ENCODE data around the gene MAGEH1. TPM values are rescaled to one million over a fixed set of nuclear protein-coding genes. Genes with fewer than 3 reads are reported as not detected.
"Not testable (repeated sequence)": the region's sequence is repeated elsewhere in the genome, so short reads cannot be mapped to it uniquely, and the experiment has no call there.

Gene MAGEH1
- total RNA-seq (ENCODE audit: low replicate concordance), result 37.7 and 38.3 TPM in 2 replicates
- long read RNA-seq, transcript MAGEH1-201 (1 exons, 1,462 nt), result major isoform, 239 of 239 reads
- long read RNA-seq, partial matches to known transcripts, result 0 of 239 reads
- long read RNA-seq, other reads (novel, unspliced or antisense), result 0 of 239 reads

- TF ChIP-seq CTCF (conservative IDR thresholded peaks at IDR 0.05), result no peak
- Mint-ChIP-seq H3K4me3 (peak within 1 kb of the TSS; percentile 95), H3K9me3 (no peaks in the 10 kb centered on the region), H3K27me3 (peaks cover 3% of the 10 kb centered on the region), H3K27ac (peak within 1 kb of the TSS; percentile 88), H3K36me3 (no peaks in the 10 kb centered on the region), H3K4me1 (ENCODE audit: unreplicated experiment) (no peaks in the 10 kb centered on the region)
- DNase-seq (ENCODE audit: extremely low spot score, unreplicated experiment), result peak; percentile 72
These were observed at the start of gene MAGEH1 for GRCh38 chrX:55451990-55452832. Gene MAGEH1 (plus strand): TSS chrX:55452127. CDS start chrX:55452375, 248 bp downstream.

GRCh38 chrX:55427079-55427478, 24.8 kb upstream of the MAGEH1 start:
- H3K36me3 Mint-ChIP-seq; DNase-seq (ENCODE audit: extremely low spot score, unreplicated experiment); H3K4me3 Mint-ChIP-seq; H3K27me3 Mint-ChIP-seq; H3K4me1 Mint-ChIP-seq (ENCODE audit: unreplicated experiment); H3K9me3 Mint-ChIP-seq; H3K27ac Mint-ChIP-seq: not testable (repeated sequence)

- H3K36me3 Mint-ChIP-seq; H3K4me1 Mint-ChIP-seq (ENCODE audit: unreplicated experiment); DNase-seq (ENCODE audit: extremely low spot score, unreplicated experiment); H3K9me3 Mint-ChIP-seq; H3K27ac Mint-ChIP-seq; H3K4me3 Mint-ChIP-seq: not testable (repeated sequence)
- H3K27me3 Mint-ChIP-seq, result peaks cover 11% of the 10 kb centered on the region
These were observed 8.5 kb upstream of the MAGEH1 start for GRCh38 chrX:55443468-55443867.

GRCh38 chrX:55450259-55450658, 1.7 kb upstream of the MAGEH1 start:
- peak; percentile 28 for TF ChIP-seq CTCF (conservative IDR thresholded peaks at IDR 0.05)
- no peaks in the 10 kb centered on the region for H3K36me3 Mint-ChIP-seq
- peaks cover 11% of the 10 kb centered on the region for H3K27me3 Mint-ChIP-seq
- no peak overlapping the region for H3K27ac Mint-ChIP-seq
- H3K4me1 Mint-ChIP-seq (ENCODE audit: unreplicated experiment), result no peaks in the 10 kb centered on the region
- no peak for DNase-seq (ENCODE audit: extremely low spot score, unreplicated experiment)
- H3K9me3 Mint-ChIP-seq, result no peaks in the 10 kb centered on the region
- H3K4me3 Mint-ChIP-seq, result peak overlapping the region; percentile 52

GRCh38 chrX:55451141-55451540, 786 bp upstream of the MAGEH1 start:
- no peaks in the 10 kb centered on the region for H3K36me3 Mint-ChIP-seq
- H3K9me3 Mint-ChIP-seq, result no peaks in the 10 kb centered on the region
- H3K4me1 Mint-ChIP-seq (ENCODE audit: unreplicated experiment), result no peaks in the 10 kb centered on the region
- no peak for DNase-seq (ENCODE audit: extremely low spot score, unreplicated experiment)
- TF ChIP-seq CTCF (conservative IDR thresholded peaks at IDR 0.05), result no peak
- no peak overlapping the region for H3K27ac Mint-ChIP-seq
- peaks cover 6% of the 10 kb centered on the region for H3K27me3 Mint-ChIP-seq
- peak overlapping the region; percentile 95 for H3K4me3 Mint-ChIP-seq

- H3K27me3 Mint-ChIP-seq, result peaks cover 6% of the 10 kb centered on the region
- H3K4me1 Mint-ChIP-seq (ENCODE audit: unreplicated experiment), result no peaks in the 10 kb centered on the region
- H3K36me3 Mint-ChIP-seq, result no peaks in the 10 kb centered on the region
- peak overlapping the region; percentile 88 for H3K27ac Mint-ChIP-seq
- no peak for DNase-seq (ENCODE audit: extremely low spot score, unreplicated experiment)
- no peak for TF ChIP-seq CTCF (conservative IDR thresholded peaks at IDR 0.05)
- no peaks in the 10 kb centered on the region for H3K9me3 Mint-ChIP-seq
- H3K4me3 Mint-ChIP-seq, result peak overlapping the region; percentile 95
These were observed 319 bp upstream of the MAGEH1 start for GRCh38 chrX:55451626-55451989.

Data from type B pancreatic cell (in vitro differentiated cells).